OCI-LY1 (cell line): ENCODE data around the gene TPD52L1.

Experiments
- H2AFZ ChIP-seq: fragments of 200-600 bp; sonication (generic), shearing (Covaris generic); 2 replicates; pipeline ENCODE4 v1.6.0; 2014; ENCODE audit warnings: antibody characterized with exemption, mild to moderate bottlenecking, low read length
- H3F3A ChIP-seq: fragments of 200-600 bp; sonication (generic), shearing (Covaris generic); 2 replicates; pipeline ENCODE4 v1.6.0; 2014; ENCODE audit warnings: mild to moderate bottlenecking, antibody characterized with exemption, low read length, moderate library complexity; ENCODE audit not compliant: insufficient read depth
- H3K27ac ChIP-seq: fragments of 200-600 bp; sonication (generic); 2 replicates; pipeline ENCODE4 v1.5.1; 2014; ENCODE audit warnings: low read length, mixed run types, mild to moderate bottlenecking, low read depth; ENCODE audit not compliant: poor library complexity, severe bottlenecking
- H3K27me3 ChIP-seq: fragments of 200-600 bp; sonication (generic); 2 replicates; pipeline ENCODE4 v1.6.0; 2014; ENCODE audit warnings: antibody characterized with exemption, mild to moderate bottlenecking, low read length, moderate library complexity; ENCODE audit not compliant: insufficient read depth
- H3K36me3 ChIP-seq: fragments of 200-600 bp; sonication (generic); 2 replicates; pipeline ENCODE4 v1.6.1; 2014; ENCODE audit warnings: mild to moderate bottlenecking, antibody characterized with exemption, low read length, moderate library complexity, mixed read lengths; ENCODE audit not compliant: insufficient read depth
- H3K4me1 ChIP-seq: fragments of 200-600 bp; sonication (generic); 2 replicates; pipeline ENCODE4 v1.5.1; 2014; ENCODE audit warnings: mild to moderate bottlenecking, low read length, moderate library complexity; ENCODE audit not compliant: insufficient read depth, severe bottlenecking
- H3K4me2 ChIP-seq: fragments of 200-600 bp; sonication (generic), shearing (Covaris generic); 2 replicates; pipeline ENCODE4 v1.6.1; 2014; ENCODE audit warnings: low read length
- H3K4me3 ChIP-seq: fragments of 200-600 bp; sonication (generic); 2 replicates; pipeline ENCODE4 v1.5.1; 2014; ENCODE audit warnings: low read length, low read depth, mild to moderate bottlenecking, mixed read lengths; ENCODE audit not compliant: poor library complexity, severe bottlenecking
- H3K79me2 ChIP-seq: fragments of 200-600 bp; shearing (Covaris generic); 2 replicates; pipeline ENCODE4 v1.6.1; 2016; ENCODE audit warnings: mixed run types, low read length, mixed read lengths; ENCODE audit not compliant: insufficient read depth
- H3K9ac ChIP-seq: fragments of 200-600 bp; sonication (generic), shearing (Covaris generic); 2 replicates; pipeline ENCODE4 v1.6.1; 2014; ENCODE audit warnings: mild to moderate bottlenecking, low read length, mixed read lengths
- H3K9me2 ChIP-seq: fragments of 200-600 bp; sonication (generic), shearing (Covaris generic); 2 replicates; pipeline ENCODE4 v1.6.1; 2014; ENCODE audit warnings: low read depth, mild to moderate bottlenecking, low read length, mixed read lengths
- H3K9me3 ChIP-seq: fragments of 200-600 bp; shearing (Covaris generic); 2 replicates; pipeline ENCODE4 v1.6.1; 2014; ENCODE audit warnings: low read length, mixed read lengths
- H4K20me1 ChIP-seq: fragments of 200-600 bp; sonication (generic), shearing (Covaris generic); 2 replicates; pipeline ENCODE4 v1.6.0; 2016; ENCODE audit warnings: mild to moderate bottlenecking, low read length; ENCODE audit not compliant: insufficient read depth
- CTCF ChIP-seq: fragments of 200-600 bp; sonication (generic), shearing (Covaris generic); IDR thresholded peaks from 2 replicates; pipeline ENCODE4 v1.5.1; 2017; ENCODE audit warnings: mild to moderate bottlenecking, antibody characterized with exemption, low read length, moderate library complexity, mixed read lengths
- EZH2 ChIP-seq: fragments of 200-600 bp; sonication (generic), shearing (Covaris generic); IDR thresholded peaks from 2 replicates; pipeline ENCODE4 v1.8.0; 2017; ENCODE audit warnings: borderline replicate concordance, mixed run types, mild to moderate bottlenecking, antibody characterized with exemption, low read length, moderate library complexity, mixed read lengths

TPD52L1 gene

GRCh38 chr6:125245109-125245508, 91.5 kb downstream of the TPD52L1 start:
- Histone ChIP-seq H3K9me3 (peaks cover 2% of the 10 kb centered on the region; the same call in 1 of the 2 replicates), H3K4me1 (no peaks in the 10 kb centered on the region), H3K27ac (no peak overlapping the region)

GRCh38 chr6:125245523-125246264, 92.1 kb downstream of the TPD52L1 start:
- TF ChIP-seq EZH2 (no peak), CTCF (no peak)
- no peaks in the 10 kb centered on the region for H3K4me1 ChIP-seq
- no peak overlapping the region for H2AFZ ChIP-seq
- H3K9ac ChIP-seq = no peak overlapping the region
- H3K4me2 ChIP-seq = no peak overlapping the region
- peaks cover 2% of the 10 kb centered on the region; the same call in 1 of the 2 replicates for H3K9me3 ChIP-seq
- no peaks in the 10 kb centered on the region for H4K20me1 ChIP-seq
- no peaks in the 10 kb centered on the region for H3K79me2 ChIP-seq
- no peaks in the 10 kb centered on the region for H3F3A ChIP-seq
- H3K4me3 ChIP-seq = no peak overlapping the region
- no peak overlapping the region for H3K27ac ChIP-seq
- no peaks in the 10 kb centered on the region for H3K9me2 ChIP-seq
- no peaks in the 10 kb centered on the region for H3K27me3 ChIP-seq
- H3K36me3 ChIP-seq = no peaks in the 10 kb centered on the region

More at GRCh38 chr6:125245109-125245508, 91.5 kb downstream of the TPD52L1 start:
- Histone ChIP-seq H3K9me2 (no peaks in the 10 kb centered on the region), H3K27me3 (no peaks in the 10 kb centered on the region), H3K79me2 (no peaks in the 10 kb centered on the region), H3K4me2 (no peak overlapping the region), H2AFZ (no peak overlapping the region), H4K20me1 (no peaks in the 10 kb centered on the region), H3K4me3 (no peak overlapping the region), H3K9ac (no peak overlapping the region), H3F3A (no peaks in the 10 kb centered on the region), H3K36me3 (no peaks in the 10 kb centered on the region)
- no peak for TF ChIP-seq CTCF
- no peak for TF ChIP-seq EZH2

- no peak overlapping the region for H3K4me3 ChIP-seq
- TF ChIP-seq EZH2 (no peak), CTCF (no peak)
- no peaks in the 10 kb centered on the region for H3K9me3 ChIP-seq
- no peak overlapping the region for H2AFZ ChIP-seq
- no peaks in the 10 kb centered on the region for H3K27me3 ChIP-seq
- no peaks in the 10 kb centered on the region for H3K79me2 ChIP-seq
- H3K27ac ChIP-seq = no peak overlapping the region
- H3K36me3 ChIP-seq = no peaks in the 10 kb centered on the region
- no peaks in the 10 kb centered on the region for H3F3A ChIP-seq
- no peaks in the 10 kb centered on the region for H4K20me1 ChIP-seq
- H3K4me1 ChIP-seq = no peaks in the 10 kb centered on the region
- H3K4me2 ChIP-seq = no peak overlapping the region
- no peak overlapping the region for H3K9ac ChIP-seq
- no peaks in the 10 kb centered on the region for H3K9me2 ChIP-seq
These were observed 93.0 kb downstream of the TPD52L1 start for GRCh38 chr6:125246566-125246965.
